ENCODE measurements around the gene GPR137C.

The GPR137C gene

DNA sequence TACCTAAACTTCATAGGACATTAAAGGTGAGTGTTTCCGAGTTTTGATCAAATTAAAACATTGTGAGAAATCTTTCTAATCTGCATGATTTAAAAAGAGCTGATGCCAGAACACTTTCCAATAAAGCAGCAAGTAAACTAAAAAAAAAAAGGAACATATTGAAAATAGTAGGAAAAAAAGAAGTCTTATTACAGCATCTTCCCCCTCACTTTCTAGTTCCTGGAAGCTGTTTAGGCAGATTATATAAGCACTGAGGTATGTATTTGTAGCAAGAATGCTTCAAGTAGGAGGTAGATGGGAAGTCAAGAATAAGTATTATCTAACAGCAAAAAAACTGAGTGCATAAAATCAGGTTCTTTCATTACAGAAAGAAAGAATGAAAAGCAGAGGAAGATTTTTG is 96.9 kb downstream of the GPR137C start:
- no peak for DNase-seq
- in situ Hi-C loops (cut with HindIII; ENCODE audit: low pct_ligation_motif_present, low pct_unique_long_range_greater_than_20kb, low sequenced_read_pairs) = no loop called here

DNA sequence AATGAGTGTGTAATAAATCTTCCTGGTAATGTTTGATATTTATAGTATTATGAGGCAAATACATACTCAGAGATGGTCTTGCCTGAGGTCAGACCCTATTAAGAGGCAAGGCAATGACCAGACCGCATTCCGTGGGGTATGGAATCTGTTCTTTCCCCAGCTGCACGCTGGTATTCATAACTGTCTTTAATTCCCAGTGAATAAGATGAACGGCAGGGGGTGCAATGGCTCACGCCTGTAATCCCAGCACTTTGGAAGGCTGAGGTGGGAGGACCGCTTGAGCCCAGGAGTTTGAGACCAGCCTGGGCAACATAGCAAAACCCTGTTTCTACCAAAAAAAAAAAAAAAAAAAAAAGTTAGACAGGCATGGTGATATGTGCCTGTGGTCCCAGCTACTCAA is 98.1 kb downstream of the GPR137C start:
- DNase-seq = no peak
- in situ Hi-C loops (cut with HindIII; ENCODE audit: low pct_ligation_motif_present, low pct_unique_long_range_greater_than_20kb, low sequenced_read_pairs) = no loop called here

DNA sequence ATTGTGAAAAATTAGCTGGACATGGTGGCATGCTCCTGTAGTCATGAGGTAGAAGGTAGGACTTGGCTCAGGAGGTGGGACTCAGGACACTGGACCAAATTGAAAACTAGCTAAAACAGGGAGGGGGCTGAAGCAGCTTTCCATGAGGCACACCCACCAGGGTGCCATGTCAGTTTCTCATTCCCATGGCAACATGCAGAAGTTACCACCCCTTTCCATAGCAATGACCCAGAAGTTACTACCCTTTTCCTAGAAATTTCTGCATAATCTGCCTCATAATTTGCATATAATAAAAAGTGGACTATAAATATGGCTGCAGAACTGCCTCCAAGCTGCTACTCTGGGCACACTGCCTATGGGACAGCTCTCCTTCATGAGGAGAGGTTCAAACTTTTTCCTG is 104.3 kb downstream of the GPR137C start:
- in situ Hi-C loops (cut with HindIII; ENCODE audit: low pct_ligation_motif_present, low pct_unique_long_range_greater_than_20kb, low sequenced_read_pairs) = no loop called here
- no peak for DNase-seq

- in situ Hi-C loops (cut with HindIII; ENCODE audit: low pct_ligation_motif_present, low pct_unique_long_range_greater_than_20kb, low sequenced_read_pairs) = no loop called here
Observed at GRCh38 chr14:52660325-52660724, 107.7 kb downstream of the GPR137C start.

DNA sequence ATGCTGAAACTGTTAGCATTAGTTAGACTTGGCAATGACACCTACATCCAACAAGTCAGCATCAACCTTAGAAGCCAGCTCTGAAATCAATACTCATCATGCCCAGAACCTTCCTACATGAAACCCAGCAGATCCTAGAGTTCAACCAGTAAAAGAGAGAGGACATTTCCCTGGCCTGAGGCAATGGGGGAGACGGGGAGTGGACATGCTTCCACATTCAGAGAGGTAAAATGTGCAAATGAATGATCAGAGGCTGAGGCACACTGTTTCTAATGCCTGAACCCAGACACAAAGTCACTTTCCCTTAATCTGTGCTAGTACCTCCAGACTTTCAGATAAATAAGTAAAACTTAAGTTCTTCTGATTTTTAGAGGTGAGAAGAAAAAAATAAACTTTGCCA is 108.2 kb downstream of the GPR137C start:
- in situ Hi-C loops (cut with HindIII; ENCODE audit: low pct_ligation_motif_present, low pct_unique_long_range_greater_than_20kb, low sequenced_read_pairs) = no loop called here
- no peak for DNase-seq

More at GRCh38 chr14:52660325-52660724, 107.7 kb downstream of the GPR137C start:
- no peak for DNase-seq

GRCh38 chr14:52661314-52661713 is 108.7 kb downstream of the GPR137C start:
- no peak for DNase-seq
- in situ Hi-C loops (cut with HindIII; ENCODE audit: low pct_ligation_motif_present, low pct_unique_long_range_greater_than_20kb, low sequenced_read_pairs) = no loop called here

- DNase-seq = no peak
- in situ Hi-C loops (cut with HindIII; ENCODE audit: low pct_ligation_motif_present, low pct_unique_long_range_greater_than_20kb, low sequenced_read_pairs) = no loop called here
Observed at GRCh38 chr14:52663850-52664249, 111.2 kb downstream of the GPR137C start.

DNA sequence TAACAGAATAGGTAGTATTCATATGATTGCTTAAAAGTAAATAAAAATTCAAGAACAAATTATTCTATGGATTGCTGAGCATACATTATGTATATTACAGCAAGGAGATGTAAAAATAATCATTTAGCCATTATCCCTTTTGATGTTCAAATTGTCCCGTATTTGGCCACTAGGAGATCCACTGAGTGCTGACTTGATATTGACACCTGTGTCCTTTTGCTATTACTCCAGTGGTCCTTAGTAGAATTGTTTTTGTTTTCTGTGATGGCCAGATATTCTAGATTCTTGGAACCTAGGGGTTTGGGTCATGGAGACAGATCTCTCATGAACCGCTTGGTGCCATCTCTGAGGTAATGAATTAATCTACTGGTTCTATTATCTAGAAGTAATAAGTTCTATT is 126.0 kb downstream of the GPR137C start:
- DNase-seq = peak; percentile 14
- in situ Hi-C loops (cut with HindIII; ENCODE audit: low pct_ligation_motif_present, low pct_unique_long_range_greater_than_20kb, low sequenced_read_pairs) = no loop called here

- no peak for DNase-seq
- in situ Hi-C loops (cut with HindIII; ENCODE audit: low pct_ligation_motif_present, low pct_unique_long_range_greater_than_20kb, low sequenced_read_pairs) = no loop called here
Observed at GRCh38 chr14:52683985-52684520, 131.4 kb downstream of the GPR137C start.

- DNase-seq = no peak
- in situ Hi-C loops (cut with HindIII; ENCODE audit: low pct_ligation_motif_present, low pct_unique_long_range_greater_than_20kb, low sequenced_read_pairs) = no loop called here
Observed at GRCh38 chr14:52686176-52686575, 133.5 kb downstream of the GPR137C start.
